HL-60 (cell line): Measurements from ENCODE around the gene RBM45.

Experiments
- GABPA ChIP-seq: IDR thresholded peaks from 2 replicates; pipeline ENCODE4 v1.6.1; 2012; ENCODE audit warnings: low read depth
- POLR2AphosphoS5 ChIP-seq: IDR thresholded peaks from 2 replicates; pipeline ENCODE4 v1.6.1; 2012; ENCODE audit warnings: low read depth
- SPI1 ChIP-seq: IDR thresholded peaks from 2 replicates; pipeline ENCODE4 v1.6.1; 2012; ENCODE audit warnings: low read depth, mild to moderate bottlenecking, borderline replicate concordance
- TF ChIP-seq, protein P1 (sequence below): IDR thresholded peaks from one replicate; pipeline ENCODE4 v1.5.1; 2011; ENCODE audit warnings: low read length, control low read depth, inconsistent platforms; ENCODE audit not compliant: insufficient read depth
- TF ChIP-seq, protein P2 (sequence below): IDR thresholded peaks from 2 replicates; pipeline ENCODE4 v1.6.1; 2012; ENCODE audit warnings: low read depth; ENCODE audit not compliant: insufficient replicate concordance

DNA sequence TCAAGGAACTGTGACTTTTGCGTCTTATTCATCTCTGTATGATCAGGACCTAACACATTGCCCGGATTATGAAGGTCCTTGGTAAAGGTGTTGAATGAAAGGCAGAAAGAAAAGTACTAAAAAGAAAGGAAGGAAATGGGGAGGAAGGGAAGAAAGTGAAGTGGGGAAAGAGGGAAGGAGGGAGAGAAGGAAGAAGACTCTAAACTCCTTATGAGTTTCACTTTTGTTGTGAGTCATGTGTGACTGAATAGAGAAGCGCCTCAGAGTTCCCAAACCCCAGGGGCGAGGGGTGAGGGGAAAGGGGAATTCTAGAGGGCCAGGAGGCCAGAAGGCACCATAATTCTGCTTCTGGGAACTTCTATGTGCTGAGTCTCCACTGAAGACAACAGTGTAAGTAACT, 51.2 kb downstream of the RBM45 start:
- TF ChIP-seq, protein P1, sequence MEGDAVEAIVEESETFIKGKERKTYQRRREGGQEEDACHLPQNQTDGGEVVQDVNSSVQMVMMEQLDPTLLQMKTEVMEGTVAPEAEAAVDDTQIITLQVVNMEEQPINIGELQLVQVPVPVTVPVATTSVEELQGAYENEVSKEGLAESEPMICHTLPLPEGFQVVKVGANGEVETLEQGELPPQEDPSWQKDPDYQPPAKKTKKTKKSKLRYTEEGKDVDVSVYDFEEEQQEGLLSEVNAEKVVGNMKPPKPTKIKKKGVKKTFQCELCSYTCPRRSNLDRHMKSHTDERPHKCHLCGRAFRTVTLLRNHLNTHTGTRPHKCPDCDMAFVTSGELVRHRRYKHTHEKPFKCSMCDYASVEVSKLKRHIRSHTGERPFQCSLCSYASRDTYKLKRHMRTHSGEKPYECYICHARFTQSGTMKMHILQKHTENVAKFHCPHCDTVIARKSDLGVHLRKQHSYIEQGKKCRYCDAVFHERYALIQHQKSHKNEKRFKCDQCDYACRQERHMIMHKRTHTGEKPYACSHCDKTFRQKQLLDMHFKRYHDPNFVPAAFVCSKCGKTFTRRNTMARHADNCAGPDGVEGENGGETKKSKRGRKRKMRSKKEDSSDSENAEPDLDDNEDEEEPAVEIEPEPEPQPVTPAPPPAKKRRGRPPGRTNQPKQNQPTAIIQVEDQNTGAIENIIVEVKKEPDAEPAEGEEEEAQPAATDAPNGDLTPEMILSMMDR = no peak
- TF ChIP-seq POLR2AphosphoS5 = no peak
- no peak for TF ChIP-seq GABPA
- TF ChIP-seq, protein P2, sequence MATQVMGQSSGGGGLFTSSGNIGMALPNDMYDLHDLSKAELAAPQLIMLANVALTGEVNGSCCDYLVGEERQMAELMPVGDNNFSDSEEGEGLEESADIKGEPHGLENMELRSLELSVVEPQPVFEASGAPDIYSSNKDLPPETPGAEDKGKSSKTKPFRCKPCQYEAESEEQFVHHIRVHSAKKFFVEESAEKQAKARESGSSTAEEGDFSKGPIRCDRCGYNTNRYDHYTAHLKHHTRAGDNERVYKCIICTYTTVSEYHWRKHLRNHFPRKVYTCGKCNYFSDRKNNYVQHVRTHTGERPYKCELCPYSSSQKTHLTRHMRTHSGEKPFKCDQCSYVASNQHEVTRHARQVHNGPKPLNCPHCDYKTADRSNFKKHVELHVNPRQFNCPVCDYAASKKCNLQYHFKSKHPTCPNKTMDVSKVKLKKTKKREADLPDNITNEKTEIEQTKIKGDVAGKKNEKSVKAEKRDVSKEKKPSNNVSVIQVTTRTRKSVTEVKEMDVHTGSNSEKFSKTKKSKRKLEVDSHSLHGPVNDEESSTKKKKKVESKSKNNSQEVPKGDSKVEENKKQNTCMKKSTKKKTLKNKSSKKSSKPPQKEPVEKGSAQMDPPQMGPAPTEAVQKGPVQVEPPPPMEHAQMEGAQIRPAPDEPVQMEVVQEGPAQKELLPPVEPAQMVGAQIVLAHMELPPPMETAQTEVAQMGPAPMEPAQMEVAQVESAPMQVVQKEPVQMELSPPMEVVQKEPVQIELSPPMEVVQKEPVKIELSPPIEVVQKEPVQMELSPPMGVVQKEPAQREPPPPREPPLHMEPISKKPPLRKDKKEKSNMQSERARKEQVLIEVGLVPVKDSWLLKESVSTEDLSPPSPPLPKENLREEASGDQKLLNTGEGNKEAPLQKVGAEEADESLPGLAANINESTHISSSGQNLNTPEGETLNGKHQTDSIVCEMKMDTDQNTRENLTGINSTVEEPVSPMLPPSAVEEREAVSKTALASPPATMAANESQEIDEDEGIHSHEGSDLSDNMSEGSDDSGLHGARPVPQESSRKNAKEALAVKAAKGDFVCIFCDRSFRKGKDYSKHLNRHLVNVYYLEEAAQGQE = no peak
- TF ChIP-seq SPI1 = no peak
